Lower leg skin (tissue), 3 donors: ENCODE measurements around the gene RGS18.

Experiments used
- POLR2A ChIP-seq, 2 donors: fragments of 450-650 bp; IDR thresholded peaks; one replicate each; pipeline ENCODE4 v1.6.1; 2016 to 2017; ENCODE audit warnings: antibody characterized with exemption in 2 of 2, mild to moderate bottlenecking in 1 of 2, moderate library complexity in 1 of 2
- TF ChIP-seq, protein P1 (sequence below), 3 donors: fragments of 450-650 bp; IDR thresholded peaks; one replicate each; pipeline ENCODE4 v1.5.1; 2016; ENCODE audit warnings: antibody characterized with exemption in 3 of 3, mild to moderate bottlenecking in 3 of 3, moderate library complexity in 2 of 3

DNA sequence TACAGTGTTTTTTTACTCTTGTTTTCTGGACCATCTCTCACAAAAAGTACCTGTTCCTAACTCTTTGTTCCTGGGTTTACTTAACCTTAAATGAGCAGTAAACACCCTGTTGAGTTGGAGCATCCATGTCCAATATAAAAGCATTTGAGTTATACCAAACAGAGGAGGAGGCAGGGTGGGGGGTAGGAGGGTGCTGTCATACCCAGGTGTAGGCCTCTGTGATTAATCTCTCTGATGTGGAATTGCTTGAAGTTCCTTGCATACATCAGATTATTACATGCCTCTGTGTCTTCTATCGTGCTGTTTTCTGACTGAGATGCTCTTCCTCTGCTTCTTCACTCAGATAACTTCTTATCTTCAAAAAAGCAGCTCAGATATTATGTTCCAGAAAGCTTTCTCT, 28.1 kb upstream of the RGS18 start:
- TF ChIP-seq, protein P1, sequence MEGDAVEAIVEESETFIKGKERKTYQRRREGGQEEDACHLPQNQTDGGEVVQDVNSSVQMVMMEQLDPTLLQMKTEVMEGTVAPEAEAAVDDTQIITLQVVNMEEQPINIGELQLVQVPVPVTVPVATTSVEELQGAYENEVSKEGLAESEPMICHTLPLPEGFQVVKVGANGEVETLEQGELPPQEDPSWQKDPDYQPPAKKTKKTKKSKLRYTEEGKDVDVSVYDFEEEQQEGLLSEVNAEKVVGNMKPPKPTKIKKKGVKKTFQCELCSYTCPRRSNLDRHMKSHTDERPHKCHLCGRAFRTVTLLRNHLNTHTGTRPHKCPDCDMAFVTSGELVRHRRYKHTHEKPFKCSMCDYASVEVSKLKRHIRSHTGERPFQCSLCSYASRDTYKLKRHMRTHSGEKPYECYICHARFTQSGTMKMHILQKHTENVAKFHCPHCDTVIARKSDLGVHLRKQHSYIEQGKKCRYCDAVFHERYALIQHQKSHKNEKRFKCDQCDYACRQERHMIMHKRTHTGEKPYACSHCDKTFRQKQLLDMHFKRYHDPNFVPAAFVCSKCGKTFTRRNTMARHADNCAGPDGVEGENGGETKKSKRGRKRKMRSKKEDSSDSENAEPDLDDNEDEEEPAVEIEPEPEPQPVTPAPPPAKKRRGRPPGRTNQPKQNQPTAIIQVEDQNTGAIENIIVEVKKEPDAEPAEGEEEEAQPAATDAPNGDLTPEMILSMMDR (IDR thresholded peaks at IDR 0.05) = no peak
- TF ChIP-seq POLR2A (IDR thresholded peaks at IDR 0.05) = no peak
